A549 treated with RU486 at 1 μM for 4 hours (cell line): ENCODE results near the gene CEP76. TPM values are rescaled to one million over a fixed set of nuclear protein-coding genes. Genes with fewer than 3 reads are reported as not detected.

Experiments
- total RNA-seq: library from RNA; stranded (reverse); fragments of 200-300 nt; extraction: Qiagen RNA extraction; gene quantifications from 5 replicates; pipeline ENCODE4 v1.2.3, GENCODE V29; 2022; ENCODE audit warnings: low read depth

The CEP76 gene
- total RNA-seq: 5.6 to 8.3 TPM (median 7.8 TPM) in 5 replicates

GRCh38 chr18:12702221-12703095 lies at the start of gene CEP76, which contains the start of gene PSMG2:
TSS of gene CEP76 (minus strand) at chr18:12702723. CDS start at chr18:12702548, 175 bp downstream.
TSS of gene PSMG2 (plus strand) at chr18:12703042. CDS start at chr18:12703108, 66 bp downstream.

DNA sequence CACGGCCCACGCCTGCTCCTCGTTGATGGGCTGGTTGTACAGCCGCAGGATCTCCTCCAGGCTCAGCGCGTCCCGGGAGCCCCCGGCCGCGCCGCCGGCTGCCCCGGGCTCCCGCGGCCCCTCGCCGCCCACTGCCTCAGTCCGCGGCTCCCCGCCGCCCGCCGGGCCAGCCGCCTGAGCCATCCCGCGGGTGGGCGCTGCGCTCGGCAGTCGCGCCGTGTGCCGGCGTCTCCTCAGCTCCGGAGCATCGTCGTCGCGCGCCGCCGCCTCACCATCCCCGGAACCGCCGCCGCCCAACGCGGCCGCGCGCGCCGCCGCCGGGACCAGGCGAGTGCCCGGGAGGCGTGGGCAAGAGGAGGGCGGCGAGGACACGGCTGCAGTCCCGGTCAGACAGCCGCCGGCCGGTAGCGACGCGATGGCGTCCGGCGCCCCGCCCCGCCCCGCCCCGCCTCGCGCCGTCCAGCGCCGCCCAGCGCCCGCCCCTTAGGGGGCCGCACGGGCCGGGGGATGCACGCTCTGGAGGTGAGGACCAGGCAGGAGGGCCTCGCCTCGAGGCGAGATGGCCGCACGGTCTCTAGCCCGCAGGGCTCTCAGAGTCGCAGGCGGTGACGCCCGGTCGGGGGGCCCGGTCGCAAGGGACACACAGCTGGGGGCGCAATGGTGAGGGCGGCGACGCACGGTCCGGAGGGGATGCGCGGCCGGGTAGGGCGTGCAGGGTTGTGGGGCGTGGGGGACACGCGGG lies 44.7 kb downstream of the CEP76 start, which contains the start of gene SPIRE1:
TSS of gene SPIRE1 (minus strand) at position 424 of the 742 bp plus-strand sequence. CDS start at position 183, 241 bp downstream.

Other genes starting within 250 kb of the CEP76 start
- gene SPIRE1, start 44.6 kb downstream of the CEP76 start, total RNA-seq: 15.0 to 22.2 TPM (median 16.4 TPM) in 5 replicates
- 61.8 to 77.4 TPM (median 73.6 TPM) in 5 replicates for gene PSMG2, start 319 bp upstream of the CEP76 start, total RNA-seq
- 20.5 to 24.4 TPM (median 22.2 TPM) in 5 replicates for gene PTPN2, start 181.5 kb upstream of the CEP76 start, total RNA-seq
- 28.0 to 31.1 TPM (median 28.9 TPM) in 5 replicates for gene SEH1L, start 245.3 kb upstream of the CEP76 start, total RNA-seq